Duodenal mucosa (tissue), 2 donors: Measurements from ENCODE around the gene PIEZO2.

Experiments
- H3K27ac ChIP-seq: one replicate; pipeline ENCODE4 v1.7.0; 2013; ENCODE audit warnings: low read depth, low read length
- H3K27me3 ChIP-seq, 2 donors: one replicate each; pipeline ENCODE4 v1.7.0; 2013; ENCODE audit warnings: low read length in 2 of 2, control low read depth in 1 of 2; ENCODE audit not compliant: insufficient read depth in 2 of 2, control insufficient read depth in 1 of 2
- H3K36me3 ChIP-seq, 2 donors: one replicate each; pipeline ENCODE4 v1.7.0; 2013; ENCODE audit warnings: low read length in 2 of 2, control low read depth in 1 of 2; ENCODE audit not compliant: insufficient read depth in 2 of 2, control insufficient read depth in 1 of 2
- H3K4me1 ChIP-seq, 2 donors: one replicate each; pipeline ENCODE4 v1.7.0; 2013; ENCODE audit warnings: low read length in 2 of 2, control low read depth in 1 of 2; ENCODE audit not compliant: insufficient read depth in 2 of 2, control insufficient read depth in 1 of 2
- H3K4me3 ChIP-seq, 2 donors: one replicate each; pipeline ENCODE4 v1.7.0; 2013; ENCODE audit warnings: low read length in 2 of 2, low read depth in 1 of 2
- H3K9ac ChIP-seq, 2 donors: one replicate each; pipeline ENCODE4 v1.7.0; 2013; ENCODE audit warnings: low read length in 2 of 2, low read depth in 1 of 2
- H3K9me3 ChIP-seq, 2 donors: one replicate each; pipeline ENCODE4 v1.7.0; 2013; ENCODE audit warnings: low read length in 2 of 2, control low read depth in 1 of 2; ENCODE audit not compliant: control insufficient read depth in 1 of 2

Gene PIEZO2

DNA sequence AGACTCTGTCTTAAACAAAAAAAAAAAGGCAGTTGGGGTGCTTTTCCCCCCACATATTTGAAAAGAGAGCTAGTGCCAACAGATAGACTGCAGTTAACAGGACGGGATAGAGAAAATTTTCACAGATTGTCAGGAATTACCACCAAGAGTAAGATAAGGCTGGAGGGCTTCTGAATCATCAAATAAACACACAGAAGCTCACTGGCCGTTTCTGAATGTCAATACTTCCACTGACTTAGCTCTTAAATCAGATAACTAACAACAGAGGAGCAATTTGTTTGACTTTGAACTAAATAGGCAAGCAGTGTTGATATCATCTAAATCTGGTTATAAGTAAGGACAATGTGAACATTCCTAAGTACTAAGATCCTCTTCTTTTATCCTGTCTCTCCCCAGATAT is 34.7 kb downstream of the PIEZO2 start:
- Histone ChIP-seq H3K9ac (no peak overlapping the region), H3K27ac (no peak overlapping the region), H3K9me3 (no peaks in the 10 kb centered on the region), H3K4me3 (no peak overlapping the region), H3K36me3 (no peaks in the 10 kb centered on the region), H3K4me1 (no peaks in the 10 kb centered on the region), H3K27me3 (no peaks in the 10 kb centered on the region)

DNA sequence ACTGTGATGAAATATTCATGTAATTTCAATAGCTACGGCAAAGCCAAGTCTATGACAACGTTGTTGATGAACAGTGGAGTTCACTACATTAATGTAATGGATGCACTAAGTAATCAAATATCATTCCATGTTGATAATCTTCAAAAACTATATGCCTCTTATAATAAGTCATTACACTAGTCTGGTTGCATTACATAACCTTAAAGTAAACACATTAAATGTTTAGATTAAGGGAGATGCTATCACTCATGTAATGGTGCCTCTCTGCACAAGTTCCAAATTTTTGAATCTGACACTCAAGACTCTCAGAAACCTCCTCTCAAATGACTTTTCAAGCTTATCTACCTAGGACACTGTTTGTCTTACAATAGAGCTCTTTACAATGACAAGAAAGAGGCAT is 35.4 kb downstream of the PIEZO2 start:
- Histone ChIP-seq H3K9ac (no peak overlapping the region), H3K4me3 (no peak overlapping the region), H3K4me1 (no peaks in the 10 kb centered on the region), H3K27ac (no peak overlapping the region), H3K27me3 (no peaks in the 10 kb centered on the region), H3K36me3 (no peaks in the 10 kb centered on the region), H3K9me3 (no peaks in the 10 kb centered on the region)

DNA sequence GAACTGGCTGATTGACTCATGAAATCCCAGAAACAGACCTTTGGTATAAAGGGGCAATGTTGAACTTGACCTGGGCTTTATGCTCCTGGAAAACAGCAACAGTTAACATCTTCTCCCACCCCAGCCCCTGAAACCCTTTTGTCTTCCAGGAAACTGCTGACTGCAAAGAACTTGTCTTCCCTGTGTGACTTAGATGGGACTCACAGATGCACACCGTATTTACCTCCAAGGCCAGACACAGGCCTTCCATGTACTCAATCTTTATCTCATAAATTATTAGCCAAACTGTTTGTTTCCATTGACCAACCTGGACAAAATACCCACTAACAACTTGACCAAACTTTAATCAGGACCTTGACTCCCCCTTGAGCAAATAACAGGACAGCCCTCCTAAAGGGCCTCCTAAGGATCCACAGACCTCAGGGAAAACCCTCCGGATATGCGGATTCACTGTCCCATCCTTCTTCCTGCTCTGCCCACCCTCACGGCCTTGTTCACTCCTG is 36.3 kb downstream of the PIEZO2 start:
- Histone ChIP-seq H3K36me3 (no peaks in the 10 kb centered on the region), H3K9ac (no peak overlapping the region), H3K27me3 (no peaks in the 10 kb centered on the region), H3K9me3 (no peaks in the 10 kb centered on the region), H3K4me1 (no peaks in the 10 kb centered on the region), H3K27ac (no peak overlapping the region), H3K4me3 (no peak overlapping the region)

DNA sequence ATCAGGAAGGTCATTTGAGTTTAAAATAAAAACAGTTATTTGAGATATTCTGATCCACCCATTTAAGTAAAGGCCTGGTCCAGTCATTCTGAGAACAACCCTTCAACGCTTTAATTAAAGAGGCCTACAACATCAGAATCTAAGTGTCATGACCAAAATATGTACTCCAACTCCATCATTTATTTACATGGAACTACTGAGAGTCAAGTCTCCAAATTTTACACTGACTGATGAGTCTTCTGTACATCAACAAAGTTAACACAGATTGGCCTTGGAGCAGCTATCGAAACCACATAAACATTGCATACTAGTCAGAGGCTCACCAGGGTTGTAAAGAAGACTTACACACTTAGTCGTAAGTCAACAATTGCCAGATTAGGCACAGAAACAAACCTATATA is 37.1 kb downstream of the PIEZO2 start:
- H3K4me3 ChIP-seq, result no peak overlapping the region
- H3K27ac ChIP-seq, result no peak overlapping the region
- no peaks in the 10 kb centered on the region for H3K36me3 ChIP-seq
- no peaks in the 10 kb centered on the region for H3K4me1 ChIP-seq
- no peak overlapping the region for H3K9ac ChIP-seq
- H3K27me3 ChIP-seq, result no peaks in the 10 kb centered on the region
- no peaks in the 10 kb centered on the region for H3K9me3 ChIP-seq

DNA sequence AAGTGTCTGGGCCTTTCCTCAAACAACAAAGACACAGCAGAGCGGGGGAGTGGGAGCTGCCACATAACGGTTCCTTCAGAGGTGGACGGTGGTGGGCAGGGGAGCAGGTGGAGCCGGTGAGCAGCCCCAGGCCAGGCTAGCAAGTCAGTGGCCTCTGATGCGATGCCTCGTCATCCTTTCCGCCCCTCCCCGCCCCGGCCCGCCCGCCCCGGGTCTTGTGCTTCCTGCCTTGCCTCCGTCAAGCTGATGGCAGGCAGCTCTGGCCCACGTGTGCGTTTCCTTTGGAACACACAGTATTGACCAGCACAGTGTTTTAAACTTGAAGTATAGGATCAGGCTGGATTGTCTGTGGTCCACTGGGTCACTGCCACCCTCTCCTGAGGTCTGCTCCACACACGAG is 38.9 kb downstream of the PIEZO2 start:
- Histone ChIP-seq H3K9me3 (no peaks in the 10 kb centered on the region), H3K4me3 (no peak overlapping the region), H3K4me1 (no peaks in the 10 kb centered on the region), H3K27ac (no peak overlapping the region), H3K36me3 (no peaks in the 10 kb centered on the region), H3K27me3 (no peaks in the 10 kb centered on the region), H3K9ac (no peak overlapping the region)

DNA sequence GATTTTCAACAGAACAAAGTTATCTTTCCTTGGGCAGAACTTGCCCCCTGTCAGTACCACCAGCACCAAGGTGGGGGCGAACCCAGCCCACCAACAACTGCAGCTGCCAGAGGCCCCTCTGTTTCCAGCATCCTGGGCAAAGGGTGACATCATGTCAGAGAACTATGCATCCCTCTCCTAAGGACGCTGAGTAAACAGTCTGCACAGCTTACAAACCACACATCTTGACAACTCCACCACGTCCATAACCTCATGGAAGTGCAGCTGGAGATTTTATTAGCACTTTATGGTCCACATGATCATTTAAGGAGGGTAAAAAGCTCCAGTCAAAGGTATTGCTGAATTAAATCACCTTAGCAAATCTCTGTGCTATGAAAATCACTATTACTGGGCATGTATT is 40.4 kb downstream of the PIEZO2 start:
- no peak overlapping the region for H3K4me3 ChIP-seq
- H3K4me1 ChIP-seq, result no peaks in the 10 kb centered on the region
- no peak overlapping the region for H3K27ac ChIP-seq
- no peak overlapping the region for H3K9ac ChIP-seq
- no peaks in the 10 kb centered on the region for H3K36me3 ChIP-seq
- H3K27me3 ChIP-seq, result no peaks in the 10 kb centered on the region
- no peaks in the 10 kb centered on the region for H3K9me3 ChIP-seq

DNA sequence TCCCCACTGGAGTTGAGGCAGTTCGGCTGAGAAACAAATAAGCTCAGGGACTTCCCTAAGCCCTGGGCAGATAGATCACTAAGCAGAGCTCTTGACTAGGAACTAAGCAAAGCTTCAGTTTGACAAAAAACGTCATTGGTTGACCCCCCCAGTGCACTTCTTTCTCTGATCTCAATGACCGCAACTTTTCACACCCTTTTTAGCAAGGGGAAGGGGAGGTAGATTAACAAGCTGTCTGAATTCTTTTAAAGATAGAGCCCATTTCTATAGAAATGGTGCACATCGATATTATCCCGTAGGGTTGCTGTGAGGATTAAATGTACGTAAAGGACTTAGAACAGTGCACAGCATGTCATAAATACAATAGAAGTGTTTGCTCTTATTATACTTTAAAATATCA is 42.5 kb downstream of the PIEZO2 start:
- H3K4me1 ChIP-seq, result no peaks in the 10 kb centered on the region

DNA sequence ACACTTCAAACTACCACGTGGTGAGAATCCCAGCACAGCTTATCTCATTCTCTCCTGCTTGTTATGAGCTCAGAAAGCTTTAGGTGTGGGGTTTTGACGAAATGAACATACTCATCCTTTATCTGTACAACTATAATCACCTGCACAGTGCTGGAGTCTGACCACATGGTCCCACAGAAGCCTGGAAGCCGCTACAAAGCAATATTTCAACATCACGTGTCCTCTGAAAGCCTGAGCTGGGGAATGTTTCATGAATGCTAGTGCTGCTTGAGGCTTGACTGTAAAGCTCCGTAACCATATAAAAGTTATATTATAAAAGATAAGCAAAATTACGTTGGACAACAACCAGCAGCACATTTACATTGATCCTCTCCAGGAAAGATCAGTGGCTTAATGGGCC is 43.9 kb downstream of the PIEZO2 start:
- Histone ChIP-seq H3K9ac (no peak overlapping the region), H3K27me3 (no peaks in the 10 kb centered on the region), H3K4me3 (no peak overlapping the region), H3K4me1 (no peaks in the 10 kb centered on the region), H3K27ac (no peak overlapping the region), H3K36me3 (no peaks in the 10 kb centered on the region), H3K9me3 (no peaks in the 10 kb centered on the region)

More for the DNA sequence above, 42.5 kb downstream of the PIEZO2 start:
- Histone ChIP-seq H3K27me3 (no peaks in the 10 kb centered on the region), H3K9ac (no peak overlapping the region), H3K4me3 (no peak overlapping the region), H3K36me3 (no peaks in the 10 kb centered on the region), H3K27ac (no peak overlapping the region), H3K9me3 (no peaks in the 10 kb centered on the region)

DNA sequence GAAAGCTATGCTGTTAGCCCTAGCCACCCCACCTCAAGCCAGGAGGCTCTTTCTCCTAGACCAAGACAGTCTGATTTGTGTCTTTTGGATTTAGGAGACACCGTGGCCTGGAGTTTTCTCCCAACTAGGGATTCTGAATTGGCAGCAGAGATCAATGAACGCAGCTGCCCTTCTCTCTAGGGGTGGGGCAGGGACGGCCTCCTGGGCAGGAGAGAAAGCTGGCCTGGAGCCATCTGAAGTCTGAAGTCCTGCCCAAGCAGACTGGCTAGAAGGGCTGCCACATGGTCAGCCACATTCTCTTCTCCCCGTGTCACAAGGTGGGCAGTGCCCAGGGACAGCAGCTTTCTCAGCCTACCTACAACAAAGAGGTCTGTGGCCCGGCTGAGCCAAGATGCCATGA is 45.1 kb downstream of the PIEZO2 start:
- Histone ChIP-seq H3K36me3 (no peaks in the 10 kb centered on the region), H3K4me1 (no peaks in the 10 kb centered on the region), H3K27ac (no peak overlapping the region), H3K4me3 (no peak overlapping the region), H3K27me3 (no peaks in the 10 kb centered on the region), H3K9ac (no peak overlapping the region), H3K9me3 (no peaks in the 10 kb centered on the region)

DNA sequence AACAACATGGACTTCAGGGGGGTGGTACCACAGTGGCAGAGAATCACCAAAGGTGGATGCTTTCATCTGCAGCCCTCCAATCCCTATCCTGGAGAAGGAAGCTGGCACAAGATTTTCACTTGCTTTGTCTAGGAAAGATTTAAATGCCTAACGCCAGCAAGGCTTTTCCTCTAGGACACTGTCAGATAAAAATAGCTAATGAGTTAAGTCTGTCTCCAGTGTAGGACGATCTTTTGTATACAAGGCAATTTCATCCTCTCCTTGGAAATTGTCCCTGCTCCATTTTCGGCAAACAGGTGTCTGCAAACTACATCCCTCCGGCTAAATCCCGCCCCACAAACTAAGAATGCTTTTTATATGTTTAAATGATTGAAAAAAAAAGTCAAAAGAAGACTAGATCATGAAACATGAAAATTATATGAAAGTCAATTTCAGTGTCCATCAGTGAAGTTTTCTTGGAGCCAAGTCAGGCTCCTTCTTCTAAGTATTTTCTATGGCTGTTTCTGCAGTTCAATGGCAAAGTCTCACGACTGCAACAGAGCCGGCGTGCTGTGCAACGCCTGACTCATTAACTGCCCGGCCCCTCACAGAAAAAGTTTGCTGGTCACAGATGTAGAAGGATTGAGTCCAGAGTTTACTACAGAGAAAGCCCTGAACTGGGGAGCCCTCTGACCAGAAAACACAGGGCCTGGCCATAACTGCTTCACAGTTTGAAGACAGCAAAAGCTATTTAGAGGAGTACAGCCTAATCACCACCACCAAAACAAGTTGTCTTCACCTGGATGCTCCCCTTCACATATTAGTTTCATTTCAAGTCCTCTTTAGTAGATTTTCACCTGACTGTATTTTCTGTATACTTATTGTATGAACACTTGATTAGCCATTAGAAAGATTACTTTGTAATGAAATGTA is 52.3 kb downstream of the PIEZO2 start:
- H3K4me1 ChIP-seq, result no peaks in the 10 kb centered on the region
- no peaks in the 10 kb centered on the region for H3K9me3 ChIP-seq
- H3K27me3 ChIP-seq, result no peaks in the 10 kb centered on the region
- H3K27ac ChIP-seq, result no peak overlapping the region
- H3K36me3 ChIP-seq, result no peaks in the 10 kb centered on the region
- no peak overlapping the region for H3K4me3 ChIP-seq
- H3K9ac ChIP-seq, result no peak overlapping the region
